AG09309 (cell line): Measurements from ENCODE around the gene PSMD13.

Source experiments
- DNase-seq: peaks from one replicate; pipeline ENCODE4 v3.0.0-alpha.2; 2010; ENCODE audit warnings: low read depth
- H3K4me3 ChIP-seq: 2 replicates; pipeline ENCODE4 v1.5.1; 2011; ENCODE audit warnings: mild to moderate bottlenecking, low read depth, low read length, moderate library complexity; ENCODE audit not compliant: control insufficient read depth
- CTCF ChIP-seq: IDR thresholded peaks from 2 replicates; pipeline ENCODE4 v1.5.1; 2011; ENCODE audit warnings: mild to moderate bottlenecking, low read depth, low read length, inconsistent platforms; ENCODE audit not compliant: insufficient read depth, control insufficient read depth; ENCODE audit errors: missing control alignments

Gene PSMD13

DNA sequence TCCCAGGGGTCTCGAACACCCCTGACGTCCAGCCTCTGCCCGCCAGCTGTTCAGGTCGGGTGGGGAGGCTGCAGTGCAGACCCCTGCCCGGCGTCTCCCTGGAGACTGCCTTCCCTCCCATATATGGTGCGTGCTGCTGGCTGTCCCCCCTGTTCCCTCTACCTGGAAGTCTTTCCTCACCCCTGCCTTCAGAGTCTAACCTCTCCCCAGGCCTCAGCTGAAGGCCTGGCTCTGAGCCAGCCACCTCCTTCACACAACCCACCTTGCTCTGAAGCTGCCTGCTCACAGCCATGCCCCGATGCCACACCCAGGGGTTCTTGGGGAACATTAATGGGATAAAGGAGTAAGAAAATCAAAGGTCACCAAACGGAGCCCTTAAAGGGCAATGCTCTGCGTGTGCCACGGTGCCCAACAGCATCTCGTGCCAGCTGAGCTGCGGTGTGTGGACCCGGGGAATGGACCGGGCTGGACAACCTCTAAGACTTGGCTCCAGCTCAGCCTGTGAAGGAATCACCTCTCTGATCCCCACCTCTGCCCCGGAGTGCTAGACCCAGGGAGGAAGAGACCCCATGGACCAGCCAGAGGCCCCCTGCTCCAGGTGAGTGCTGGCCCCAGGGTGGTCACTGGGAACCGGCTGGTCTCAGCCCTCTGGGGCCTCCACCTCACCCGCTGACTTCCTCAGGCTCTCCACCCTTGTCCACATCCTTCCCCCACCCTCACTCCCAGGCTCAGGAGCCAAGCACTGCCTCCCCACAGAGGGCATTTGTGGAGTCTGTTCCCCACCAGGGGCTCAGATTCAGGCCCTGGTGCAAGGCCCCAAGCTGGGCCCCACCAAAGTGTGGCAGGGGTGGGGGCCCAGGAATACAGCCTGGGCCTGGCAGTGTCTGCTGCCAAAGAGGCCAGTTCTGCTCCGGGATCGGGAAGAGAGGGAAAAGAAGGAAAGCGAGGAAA lies 41.5 kb downstream of the PSMD13 start, which contains the start of gene NLRP6:
NLRP6 (plus strand) TSS at position 407 of the 951 bp plus-strand sequence; CDS start at position 570, 163 bp downstream.
- DNase-seq: no peak
- H3K4me3 ChIP-seq: no peak within 1 kb of the TSS
- TF ChIP-seq CTCF: no peak

- H3K4me3 ChIP-seq: no peak overlapping the region
- TF ChIP-seq CTCF: no peak
- no peak for DNase-seq
These were observed 42.5 kb downstream of the PSMD13 start for GRCh38 chr11:279040-279965.

DNA sequence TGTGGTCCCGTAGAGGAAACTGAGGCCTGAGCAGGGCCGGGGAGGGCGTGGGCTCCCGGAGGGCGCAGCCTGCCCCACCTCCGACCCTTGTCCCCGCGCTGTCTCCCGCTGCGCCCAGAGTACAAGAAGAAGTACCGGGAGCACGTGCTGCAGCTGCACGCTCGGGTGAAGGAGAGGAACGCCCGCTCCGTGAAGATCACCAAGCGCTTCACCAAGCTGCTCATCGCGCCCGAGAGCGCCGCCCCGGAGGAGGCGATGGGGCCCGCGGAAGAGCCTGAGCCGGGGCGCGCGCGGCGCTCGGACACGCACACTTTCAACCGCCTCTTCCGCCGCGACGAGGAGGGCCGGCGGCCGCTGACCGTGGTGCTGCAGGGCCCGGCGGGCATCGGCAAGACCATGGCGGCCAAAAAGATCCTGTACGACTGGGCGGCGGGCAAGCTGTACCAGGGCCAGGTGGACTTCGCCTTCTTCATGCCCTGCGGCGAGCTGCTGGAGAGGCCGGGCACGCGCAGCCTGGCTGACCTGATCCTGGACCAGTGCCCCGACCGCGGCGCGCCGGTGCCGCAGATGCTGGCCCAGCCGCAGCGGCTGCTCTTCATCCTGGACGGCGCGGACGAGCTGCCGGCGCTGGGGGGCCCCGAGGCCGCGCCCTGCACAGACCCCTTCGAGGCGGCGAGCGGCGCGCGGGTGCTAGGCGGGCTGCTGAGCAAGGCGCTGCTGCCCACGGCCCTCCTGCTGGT lies 43.4 kb downstream of the PSMD13 start:
- no peak for DNase-seq
- no peak overlapping the region for H3K4me3 ChIP-seq
- TF ChIP-seq CTCF: no peak

GRCh38 chr11:280706-281485 lies 44.1 kb downstream of the PSMD13 start:
- no peak for DNase-seq
- no peak overlapping the region for H3K4me3 ChIP-seq
- TF ChIP-seq CTCF: no peak

DNA sequence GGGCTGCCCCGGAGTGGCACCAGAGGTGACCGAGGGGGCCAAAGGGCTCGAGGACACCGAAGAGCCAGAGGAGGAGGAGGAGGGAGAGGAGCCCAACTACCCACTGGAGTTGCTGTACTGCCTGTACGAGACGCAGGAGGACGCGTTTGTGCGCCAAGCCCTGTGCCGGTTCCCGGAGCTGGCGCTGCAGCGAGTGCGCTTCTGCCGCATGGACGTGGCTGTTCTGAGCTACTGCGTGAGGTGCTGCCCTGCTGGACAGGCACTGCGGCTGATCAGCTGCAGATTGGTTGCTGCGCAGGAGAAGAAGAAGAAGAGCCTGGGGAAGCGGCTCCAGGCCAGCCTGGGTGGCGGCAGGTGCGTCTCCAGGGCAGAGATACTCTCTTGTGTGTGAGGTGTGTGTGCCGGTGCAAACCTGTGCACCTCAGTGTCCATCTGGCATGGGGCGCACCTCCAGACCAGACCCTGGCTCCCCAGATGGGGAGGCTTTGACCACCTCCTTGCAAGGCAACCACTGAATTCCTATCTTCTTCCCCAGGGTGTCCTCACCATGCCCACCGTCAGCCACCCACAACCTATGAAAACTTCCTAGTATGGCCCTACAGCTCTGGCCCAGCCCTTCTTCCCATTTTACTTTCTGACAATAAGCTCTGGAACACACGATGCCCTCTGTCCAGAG lies 44.8 kb downstream of the PSMD13 start:
- no peak overlapping the region for H3K4me3 ChIP-seq
- no peak for TF ChIP-seq CTCF
- DNase-seq: no peak
